Hematopoietic multipotent progenitor cell treated with erythropoietin and hydrocortisone succinate and interleukin-3 and kit ligand, for 6 days (in vitro differentiated cells): ENCODE results near the gene LRRC19.

Experiments used
- DNase-seq: peaks from one replicate; pipeline ENCODE4 v3.0.0-alpha.2; 2015

Gene LRRC19

GRCh38 chr9:26955222-26955903, 50.1 kb downstream of the LRRC19 start:
- peak; percentile 80 for DNase-seq

GRCh38 chr9:26954050-26954508, 51.4 kb downstream of the LRRC19 start:
- DNase-seq, result peak; percentile 57

GRCh38 chr9:26951794-26952193, 53.7 kb downstream of the LRRC19 start:
- no peak for DNase-seq

- no peak for DNase-seq
These were observed 55.0 kb downstream of the LRRC19 start for GRCh38 chr9:26950521-26950920.

GRCh38 chr9:26949637-26950069, 55.8 kb downstream of the LRRC19 start:
- peak; percentile 72 for DNase-seq

- peak; percentile 39 for DNase-seq
These were observed 57.7 kb downstream of the LRRC19 start for GRCh38 chr9:26947736-26948135.

GRCh38 chr9:26946753-26947727, 58.4 kb downstream of the LRRC19 start, which contains the start of gene PLAA:
PLAA (minus strand) TSS chr9:26947242; CDS start chr9:26947045, 197 bp downstream.
- peak; percentile 97 for DNase-seq

- DNase-seq, result no peak
These were observed 59.9 kb downstream of the LRRC19 start for GRCh38 chr9:26945591-26945990.
